HG02798 (cell line): ENCODE measurements around the gene LHFPL6.

Source experiments
- ATAC-seq: cut with Tn5 transposase; IDR thresholded peaks from one replicate; pipeline ENCODE4 v1.9.1; 2021; ENCODE audit warnings: mild to moderate bottlenecking; ENCODE audit not compliant: unreplicated experiment, poor library complexity

The LHFPL6 gene

GRCh38 chr13:39559847-39560246 lies 43.1 kb downstream of the LHFPL6 start:
- ATAC-seq, result no peak

GRCh38 chr13:39557285-39557955 lies 45.6 kb downstream of the LHFPL6 start:
- no peak for ATAC-seq

GRCh38 chr13:39556866-39557265 lies 46.1 kb downstream of the LHFPL6 start:
- ATAC-seq, result no peak

- ATAC-seq, result no peak
Observed at GRCh38 chr13:39554371-39554770, 48.6 kb downstream of the LHFPL6 start.

GRCh38 chr13:39552246-39552645 lies 50.7 kb downstream of the LHFPL6 start:
- no peak for ATAC-seq

GRCh38 chr13:39550931-39551330 lies 52.1 kb downstream of the LHFPL6 start:
- no peak for ATAC-seq

- no peak for ATAC-seq
Observed at GRCh38 chr13:39547108-39547507, 55.9 kb downstream of the LHFPL6 start.

GRCh38 chr13:39542361-39542760 lies 60.6 kb downstream of the LHFPL6 start:
- no peak for ATAC-seq

- no peak for ATAC-seq
Observed at GRCh38 chr13:39540929-39541605, 61.9 kb downstream of the LHFPL6 start.

- no peak for ATAC-seq
Observed at GRCh38 chr13:39538816-39539790, 63.9 kb downstream of the LHFPL6 start.

GRCh38 chr13:39536906-39537305 lies 66.1 kb downstream of the LHFPL6 start:
- ATAC-seq, result no peak

GRCh38 chr13:39536274-39536673 lies 66.7 kb downstream of the LHFPL6 start:
- ATAC-seq, result no peak

- no peak for ATAC-seq
Observed at GRCh38 chr13:39533651-39534150, 69.3 kb downstream of the LHFPL6 start.

- no peak for ATAC-seq
Observed at GRCh38 chr13:39531646-39532045, 71.3 kb downstream of the LHFPL6 start.

- ATAC-seq, result no peak
Observed at GRCh38 chr13:39530916-39531315, 72.1 kb downstream of the LHFPL6 start.

GRCh38 chr13:39528661-39528980 lies 74.4 kb downstream of the LHFPL6 start:
- ATAC-seq, result no peak

GRCh38 chr13:39527961-39528660 lies 74.9 kb downstream of the LHFPL6 start:
- ATAC-seq, result no peak

- ATAC-seq, result no peak
Observed at GRCh38 chr13:39527301-39527700, 75.7 kb downstream of the LHFPL6 start.

GRCh38 chr13:39526499-39526898 lies 76.5 kb downstream of the LHFPL6 start:
- ATAC-seq, result no peak

- no peak for ATAC-seq
Observed at GRCh38 chr13:39525506-39525905, 77.5 kb downstream of the LHFPL6 start.
